SK-N-SH treated with all-trans-retinoic acid at 6 μM for 48 hours (cell line): Measurements from ENCODE around the gene FNBP1L.

ENCODE experiments used
- ARNTL ChIP-seq: fragments of 450-650 bp; formaldehyde crosslinking; IDR thresholded peaks from 2 replicates; pipeline ENCODE4 v1.5.0; 2020; ENCODE audit warnings: low read depth, mild to moderate bottlenecking, moderate library complexity, borderline replicate concordance
- CREB5 ChIP-seq: fragments of 250-450 bp; sonication (Bioruptor Pico); IDR thresholded peaks from 2 replicates; pipeline ENCODE4 v1.5.1; 2020; ENCODE audit warnings: low read depth, mild to moderate bottlenecking, moderate library complexity
- ESRRG ChIP-seq: fragments of 250-450 bp; sonication (Bioruptor Pico); IDR thresholded peaks from 2 replicates; pipeline ENCODE4 v1.6.1; 2021; ENCODE audit warnings: mild to moderate bottlenecking
- GLIS3 ChIP-seq: fragments of 250-450 bp; sonication (Bioruptor Pico); IDR thresholded peaks from 2 replicates; pipeline ENCODE4 v1.5.0; 2020; ENCODE audit warnings: mild to moderate bottlenecking, moderate library complexity
- PATZ1 ChIP-seq: fragments of 250-450 bp; sonication (Bioruptor Pico); IDR thresholded peaks from 2 replicates; pipeline ENCODE4 v1.8.0; 2020; ENCODE audit warnings: mild to moderate bottlenecking, moderate library complexity, borderline replicate concordance
- PPARA ChIP-seq: fragments of 250-450 bp; sonication (Bioruptor Pico); IDR thresholded peaks from 2 replicates; pipeline ENCODE4 v1.5.0; 2020; ENCODE audit warnings: mild to moderate bottlenecking, borderline replicate concordance
- RARB ChIP-seq: fragments of 250-450 bp; sonication (Bioruptor Pico); IDR thresholded peaks from 2 replicates; pipeline ENCODE4 v1.8.0; 2021; ENCODE audit warnings: mild to moderate bottlenecking, moderate library complexity
- TSHZ2 ChIP-seq: fragments of 250-450 bp; sonication (Bioruptor Pico); IDR thresholded peaks from 2 replicates; pipeline ENCODE4 v1.5.0; 2020; ENCODE audit warnings: mild to moderate bottlenecking, moderate library complexity
- ZFP3 ChIP-seq: fragments of 250-450 bp; sonication (Bioruptor Pico); IDR thresholded peaks from 2 replicates; pipeline ENCODE4 v1.5.0; 2020; ENCODE audit warnings: mild to moderate bottlenecking, moderate library complexity
- ZFP30 ChIP-seq: fragments of 450-650 bp; formaldehyde crosslinking; IDR thresholded peaks from 2 replicates; pipeline ENCODE4 v1.5.0; 2022; ENCODE audit warnings: mild to moderate bottlenecking, moderate library complexity
- ZNF565 ChIP-seq: fragments of 450-650 bp; formaldehyde crosslinking; conservative IDR thresholded peaks from 2 replicates; pipeline ENCODE4 v1.5.0; 2020; ENCODE audit warnings: low read depth, mild to moderate bottlenecking, moderate library complexity
- ZNF70 ChIP-seq: fragments of 450-650 bp; formaldehyde crosslinking; IDR thresholded peaks from 2 replicates; pipeline ENCODE4 v1.5.0; 2020; ENCODE audit warnings: mild to moderate bottlenecking, moderate library complexity
- ZNF8 ChIP-seq: fragments of 450-650 bp; formaldehyde crosslinking; IDR thresholded peaks from 2 replicates; pipeline ENCODE4 v1.5.0; 2020; ENCODE audit warnings: mild to moderate bottlenecking, moderate library complexity

GRCh38 chr1:93504247-93505033 lies 56.5 kb downstream of the FNBP1L start:
- TF ChIP-seq PATZ1 (CRISPR knock-in tag) (no peak), ESRRG (CRISPR knock-in tag) (no peak), ZNF70 (CRISPR knock-in tag) (no peak), ARNTL (CRISPR knock-in tag) (no peak), ZNF565 (CRISPR knock-in tag) (no peak), ZFP30 (CRISPR knock-in tag) (no peak), GLIS3 (CRISPR knock-in tag) (no peak), TSHZ2 (CRISPR knock-in tag) (no peak), PPARA (CRISPR knock-in tag) (no peak), ZNF8 (CRISPR knock-in tag) (no peak), RARB (CRISPR knock-in tag) (no peak), CREB5 (CRISPR knock-in tag) (no peak), ZFP3 (CRISPR knock-in tag) (no peak)
